NCI-H1417 (cell line): ENCODE results near the gene AMD1.

Experiments
- DNase-seq, 3 experiments: peaks; one replicate each; lab custom pipeline; 2025; lab: John Stamatoyannopoulos, UW

Gene AMD1

GRCh38 chr6:110938171-110938570 lies 63.6 kb downstream of the AMD1 start:
- no peak for DNase-seq

GRCh38 chr6:110939429-110940200 lies 65.0 kb downstream of the AMD1 start:
- DNase-seq, result no peak

- DNase-seq, result peak in 1 of 3 experiments; percentile 29
Measured at GRCh38 chr6:110944681-110945151, 70.1 kb downstream of the AMD1 start.
